Sigmoid colon (tissue), 4 donors: ENCODE results near the gene TRAPPC2.

Experiments
- CTCF ChIP-seq, 4 experiments: fragments of 450-650 bp in 3 of 4; fragments of 200-600 bp in 1 of 4; IDR thresholded peaks; one replicate each; pipeline ENCODE4 v1.5.1; 2016 to 2019; ENCODE audit warnings: antibody characterized with exemption in 4 of 4, mild to moderate bottlenecking in 3 of 4, moderate library complexity in 2 of 4
- EP300 ChIP-seq, 4 donors: sonication (generic); formaldehyde crosslinking; IDR thresholded peaks; one replicate each; pipeline ENCODE4 v1.6.1; 2017; ENCODE audit warnings: antibody characterized with exemption in 4 of 4
- POLR2A ChIP-seq, 2 donors: fragments of 450-650 bp; IDR thresholded peaks; one replicate each; pipeline ENCODE4 v1.6.1; 2016; ENCODE audit warnings: antibody characterized with exemption in 2 of 2, mild to moderate bottlenecking in 2 of 2, moderate library complexity in 2 of 2
- POLR2AphosphoS5 ChIP-seq, 4 donors: sonication (generic); formaldehyde crosslinking; IDR thresholded peaks; one replicate each; pipeline ENCODE4 v1.6.1; 2017; ENCODE audit warnings: antibody characterized with exemption in 4 of 4

GRCh38 chrX:13666836-13667235 is 67.6 kb downstream of the TRAPPC2 start:
- no peak for TF ChIP-seq CTCF (IDR thresholded peaks at IDR 0.05)
- no peak for TF ChIP-seq POLR2A (IDR thresholded peaks at IDR 0.05)
- TF ChIP-seq EP300 (IDR thresholded peaks at IDR 0.05) = no peak
- no peak for TF ChIP-seq POLR2AphosphoS5 (IDR thresholded peaks at IDR 0.05)
